MM.1S (cell line): Measurements from ENCODE around the gene MYBPC1.

ENCODE experiments used
- EZH2 ChIP-seq: fragments of 300-600 bp; sonication (generic); optimal IDR thresholded peaks from 2 replicates; pipeline ENCODE3; 2017; ENCODE audit warnings: low read depth, mild to moderate bottlenecking, antibody characterized with exemption, low read length, mixed read lengths
- TF ChIP-seq, protein P1 (sequence below): fragments of 300-600 bp; sonication (generic); IDR thresholded peaks from 2 replicates; pipeline ENCODE4 v1.5.1; 2016; ENCODE audit warnings: antibody characterized with exemption, low read length, mixed read lengths

DNA sequence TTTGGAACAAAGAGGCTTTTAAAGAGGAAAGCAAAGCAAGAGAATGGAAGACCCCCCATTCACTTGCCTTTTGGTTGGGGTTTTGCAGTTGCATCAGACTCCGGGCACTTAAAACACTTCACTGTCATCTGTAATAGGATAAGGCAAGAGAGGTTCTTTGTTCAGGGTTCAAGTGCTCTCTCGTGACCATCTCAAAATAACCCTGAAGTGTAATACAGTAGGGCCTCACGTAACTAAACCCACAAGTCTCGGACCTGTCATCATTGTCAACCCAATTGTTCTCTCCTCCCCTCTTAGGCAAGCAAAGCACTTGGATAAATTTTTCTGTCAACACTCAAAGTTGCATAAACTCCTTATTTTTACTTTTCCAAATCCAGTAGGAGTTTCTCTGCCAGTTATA, 26.9 kb upstream of the MYBPC1 start:
- TF ChIP-seq, protein P1, sequence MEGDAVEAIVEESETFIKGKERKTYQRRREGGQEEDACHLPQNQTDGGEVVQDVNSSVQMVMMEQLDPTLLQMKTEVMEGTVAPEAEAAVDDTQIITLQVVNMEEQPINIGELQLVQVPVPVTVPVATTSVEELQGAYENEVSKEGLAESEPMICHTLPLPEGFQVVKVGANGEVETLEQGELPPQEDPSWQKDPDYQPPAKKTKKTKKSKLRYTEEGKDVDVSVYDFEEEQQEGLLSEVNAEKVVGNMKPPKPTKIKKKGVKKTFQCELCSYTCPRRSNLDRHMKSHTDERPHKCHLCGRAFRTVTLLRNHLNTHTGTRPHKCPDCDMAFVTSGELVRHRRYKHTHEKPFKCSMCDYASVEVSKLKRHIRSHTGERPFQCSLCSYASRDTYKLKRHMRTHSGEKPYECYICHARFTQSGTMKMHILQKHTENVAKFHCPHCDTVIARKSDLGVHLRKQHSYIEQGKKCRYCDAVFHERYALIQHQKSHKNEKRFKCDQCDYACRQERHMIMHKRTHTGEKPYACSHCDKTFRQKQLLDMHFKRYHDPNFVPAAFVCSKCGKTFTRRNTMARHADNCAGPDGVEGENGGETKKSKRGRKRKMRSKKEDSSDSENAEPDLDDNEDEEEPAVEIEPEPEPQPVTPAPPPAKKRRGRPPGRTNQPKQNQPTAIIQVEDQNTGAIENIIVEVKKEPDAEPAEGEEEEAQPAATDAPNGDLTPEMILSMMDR = no peak
- TF ChIP-seq EZH2 = no peak
